ACHN (cell line): ENCODE results near the gene ALPP.
"Not testable (repeated sequence)": the region's sequence is repeated elsewhere in the genome, so short reads cannot be mapped to it uniquely, and the experiment has no call there.

Source experiments
- DNase-seq: peaks from one replicate; pipeline ENCODE4 v3.0.0-alpha.2; 2015
- in situ Hi-C: cut with HindIII; loops from 2 replicates; pipeline ENCODE4 v1.10.0; 2017; ENCODE audit warnings: low sequenced_read_pairs, low pct_ligation_motif_present, low pct_unique_long_range_greater_than_20kb

The ALPP gene

DNA sequence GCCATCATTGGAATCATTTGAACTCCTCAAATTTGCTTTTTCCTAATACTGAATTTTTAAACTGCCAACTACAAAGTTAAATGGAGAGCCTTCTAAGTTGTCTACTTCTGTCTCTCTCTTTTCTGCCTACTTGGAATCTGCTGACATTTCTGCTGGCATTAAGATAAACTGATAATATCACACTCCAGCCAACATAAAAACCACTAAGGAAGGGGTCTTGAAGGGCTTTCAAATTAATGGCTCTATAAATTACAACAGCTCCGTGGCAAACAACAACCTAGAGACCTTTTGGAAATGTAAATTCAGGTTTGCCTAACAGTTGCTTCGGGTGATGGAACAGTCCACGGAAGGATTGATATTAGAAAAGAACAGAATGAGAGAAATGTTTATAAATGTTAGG is 12.1 kb downstream of the ALPP start:
- in situ Hi-C loops = no loop called here
- DNase-seq = no peak

DNA sequence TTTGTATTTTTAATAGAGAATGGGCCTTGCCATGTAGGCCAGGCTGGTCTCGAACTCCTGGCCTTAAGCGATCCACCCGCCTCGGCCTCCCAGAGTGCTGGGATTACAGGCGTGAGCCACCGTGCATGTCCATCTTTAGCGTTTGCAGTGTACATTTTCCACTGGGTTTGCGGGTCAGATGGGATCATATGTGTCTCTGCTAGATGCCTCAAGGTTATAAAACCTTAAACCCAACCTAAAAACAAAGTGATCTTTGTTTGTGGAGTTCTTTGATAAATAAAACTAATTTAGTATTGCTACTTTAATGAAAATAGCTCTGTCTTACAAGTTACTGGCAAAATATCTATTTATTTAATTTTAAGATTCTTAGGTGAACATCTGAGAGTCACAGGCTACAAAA is 15.0 kb downstream of the ALPP start:
- no peak for DNase-seq
- in situ Hi-C loops = no loop called here

DNA sequence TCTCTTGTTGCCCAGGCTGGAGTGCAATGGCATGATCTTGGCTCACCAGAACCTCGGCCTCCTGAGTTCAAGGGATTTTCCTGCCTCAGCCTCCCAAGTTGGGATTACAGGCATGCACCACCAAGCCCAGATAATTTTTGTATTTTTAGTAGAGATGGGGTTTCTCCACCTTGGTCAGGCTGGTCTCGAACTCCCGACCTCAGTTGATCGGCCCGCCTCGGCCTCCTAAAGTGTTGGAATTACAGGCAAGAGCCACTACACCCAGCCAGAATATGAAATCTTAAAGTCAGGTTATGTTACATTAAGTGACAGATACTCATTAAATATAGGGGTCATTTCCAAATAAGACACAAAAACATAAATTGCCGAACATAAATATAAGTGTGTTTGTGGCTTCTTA is 15.9 kb downstream of the ALPP start:
- DNase-seq, in situ Hi-C loops: not testable (repeated sequence)

DNA sequence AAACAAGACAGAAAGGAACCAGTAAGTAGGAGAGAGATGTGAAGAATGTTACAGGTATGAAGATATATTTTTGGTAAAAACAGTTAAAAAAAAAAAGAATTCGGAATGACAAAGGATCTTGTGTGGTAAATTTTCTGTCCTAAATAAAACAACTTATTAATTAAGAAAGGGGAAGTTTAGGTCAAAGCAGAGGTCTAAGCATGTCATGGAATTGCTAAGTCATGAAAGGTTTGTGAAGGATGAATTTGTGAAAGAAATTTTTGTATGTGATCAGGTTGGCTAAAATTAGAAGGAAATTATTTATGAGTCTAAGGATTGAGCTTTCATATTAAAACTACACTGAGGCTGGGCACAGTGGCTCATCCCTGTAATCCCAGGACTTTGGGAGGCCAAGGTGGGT is 17.0 kb downstream of the ALPP start:
- in situ Hi-C loops = no loop called here

DNA sequence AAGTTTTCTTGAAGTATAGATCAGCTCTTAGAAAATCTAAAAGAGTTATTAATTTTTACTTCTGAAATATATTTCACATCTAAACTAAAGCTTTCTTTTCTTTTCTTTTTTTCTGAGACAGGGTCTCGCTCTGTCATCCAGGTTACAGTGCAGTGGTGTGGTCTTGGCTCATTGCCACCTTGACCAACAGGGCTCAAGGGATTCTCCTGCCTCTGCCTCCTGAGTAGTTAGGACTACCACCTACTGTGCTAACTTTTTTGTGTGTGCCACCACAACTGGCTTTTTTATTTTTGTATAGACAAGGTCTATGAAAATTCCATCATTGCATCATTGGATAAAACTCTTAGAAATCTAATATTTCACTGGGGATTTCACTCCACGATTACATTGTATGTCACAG is 18.1 kb downstream of the ALPP start:
- in situ Hi-C loops = no loop called here
- DNase-seq = no peak

More for the DNA sequence above, 17.0 kb downstream of the ALPP start:
- no peak for DNase-seq

DNA sequence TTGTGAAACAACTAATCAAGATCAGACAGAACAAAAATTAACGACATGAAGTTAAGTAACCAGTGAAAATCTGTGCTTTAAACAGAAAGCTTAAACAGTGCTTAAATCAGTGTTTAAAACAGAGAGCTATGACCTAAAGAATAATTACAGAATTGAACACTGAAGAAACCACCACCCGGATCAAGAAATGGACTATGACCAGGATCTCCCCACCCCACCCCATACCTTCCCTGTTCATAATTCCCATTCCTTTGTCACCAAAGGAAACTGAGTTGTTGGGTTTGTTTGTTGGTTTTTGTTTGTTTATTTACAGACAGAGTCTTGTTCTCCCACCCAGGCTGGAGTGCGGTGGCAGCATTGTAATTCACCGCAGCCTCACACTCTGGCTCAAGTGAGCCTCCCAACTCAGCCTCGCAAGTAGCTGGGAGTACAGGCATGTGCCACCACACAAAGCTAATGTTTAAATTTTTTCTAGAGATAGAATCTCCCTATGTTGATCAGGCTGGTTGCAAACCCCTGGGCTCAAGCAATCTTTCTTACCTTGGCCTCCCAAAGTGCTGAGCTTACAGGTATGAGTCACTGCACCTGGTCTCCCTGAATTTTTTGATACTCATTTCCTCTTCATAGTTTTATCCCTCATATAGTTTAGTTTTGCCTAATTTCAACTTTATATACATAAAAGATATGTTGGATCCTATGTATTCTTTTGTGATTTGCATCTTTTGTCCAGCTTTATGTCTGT is 19.9 kb downstream of the ALPP start:
- no peak for DNase-seq
- in situ Hi-C loops = no loop called here

DNA sequence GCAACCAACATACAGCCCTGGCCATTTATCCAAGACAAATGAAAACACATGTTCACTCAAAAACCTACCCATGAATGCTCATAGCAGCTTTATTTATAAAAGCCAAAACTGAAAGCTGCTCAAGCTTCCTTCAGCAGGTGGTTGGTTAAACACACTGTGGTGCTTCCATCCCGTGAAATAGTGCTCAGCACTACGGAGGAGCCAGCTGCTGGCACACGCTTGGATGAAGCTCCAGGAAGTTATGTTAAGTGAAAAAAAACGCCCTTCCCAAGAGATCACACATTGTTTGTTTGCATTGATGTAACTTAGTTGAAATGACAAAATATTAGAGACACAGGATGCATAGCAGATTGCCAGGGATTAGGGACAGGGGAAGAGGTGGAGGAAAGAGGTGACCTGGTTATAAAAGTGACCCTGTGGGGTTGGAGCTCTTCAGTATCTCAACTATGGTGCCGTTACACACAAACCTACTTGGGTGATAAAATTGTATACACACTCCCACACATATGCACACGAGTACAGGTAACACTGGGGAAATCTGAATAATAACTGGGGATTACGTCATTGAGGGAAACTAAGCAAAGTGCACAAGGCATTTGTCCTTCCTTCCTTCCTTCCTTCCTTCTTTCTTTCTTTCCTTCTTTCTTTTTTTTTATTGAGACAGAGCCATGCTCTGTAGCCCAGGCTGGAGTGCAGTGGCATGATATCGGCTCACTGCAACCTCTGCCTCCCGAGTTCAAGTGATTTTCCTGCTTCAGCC is 21.9 kb downstream of the ALPP start:
- DNase-seq = no peak
- in situ Hi-C loops = no loop called here

DNA sequence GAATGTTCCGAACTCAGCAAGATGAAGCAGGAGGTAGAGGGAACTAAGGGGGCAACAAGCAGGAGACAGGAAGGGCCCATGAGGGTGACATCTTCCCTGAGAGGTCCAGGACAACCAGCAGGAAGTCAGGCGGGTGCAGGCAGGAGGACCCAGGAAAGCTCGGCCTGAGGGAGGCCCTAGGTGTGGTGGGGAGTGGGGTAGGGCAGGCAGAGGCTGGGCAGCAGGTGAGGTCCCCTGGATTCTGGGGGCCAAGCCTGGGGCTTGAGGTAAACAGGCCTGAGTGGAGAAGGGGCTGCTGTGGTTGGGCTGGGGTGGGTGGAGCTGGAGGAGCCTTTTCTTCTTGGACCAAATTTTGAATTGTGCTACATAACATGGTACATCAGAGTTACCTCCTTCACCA is 24.0 kb downstream of the ALPP start:
- DNase-seq = no peak
- in situ Hi-C loops = no loop called here

DNA sequence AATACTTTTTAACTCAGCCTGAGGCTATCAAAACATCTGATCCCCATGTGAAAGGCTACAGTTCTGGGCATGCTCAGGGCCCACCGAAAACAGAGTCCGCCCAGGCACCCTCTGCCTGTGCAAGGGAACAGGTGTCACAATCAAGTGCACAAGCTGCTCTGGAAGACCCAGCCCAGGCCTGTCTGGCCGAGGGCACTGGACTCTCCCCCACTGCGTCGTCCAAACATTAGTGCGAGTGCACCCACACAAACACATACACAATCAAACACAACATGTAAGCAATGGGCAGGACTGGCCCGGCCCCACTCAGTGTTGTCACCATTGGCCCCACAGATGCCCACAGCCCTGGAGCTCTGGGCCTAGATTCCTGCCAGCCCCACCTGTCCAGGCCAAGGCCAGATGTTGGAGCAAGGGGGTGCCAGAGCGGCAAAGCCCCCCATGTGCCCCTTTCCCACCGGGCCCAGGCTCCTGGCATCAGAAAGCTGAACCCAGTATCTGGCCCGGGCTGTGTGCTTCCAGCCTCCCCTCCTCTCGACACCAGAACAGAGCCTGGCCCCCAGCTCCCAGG is 27.5 kb downstream of the ALPP start:
- in situ Hi-C loops = no loop called here
- DNase-seq = no peak

DNA sequence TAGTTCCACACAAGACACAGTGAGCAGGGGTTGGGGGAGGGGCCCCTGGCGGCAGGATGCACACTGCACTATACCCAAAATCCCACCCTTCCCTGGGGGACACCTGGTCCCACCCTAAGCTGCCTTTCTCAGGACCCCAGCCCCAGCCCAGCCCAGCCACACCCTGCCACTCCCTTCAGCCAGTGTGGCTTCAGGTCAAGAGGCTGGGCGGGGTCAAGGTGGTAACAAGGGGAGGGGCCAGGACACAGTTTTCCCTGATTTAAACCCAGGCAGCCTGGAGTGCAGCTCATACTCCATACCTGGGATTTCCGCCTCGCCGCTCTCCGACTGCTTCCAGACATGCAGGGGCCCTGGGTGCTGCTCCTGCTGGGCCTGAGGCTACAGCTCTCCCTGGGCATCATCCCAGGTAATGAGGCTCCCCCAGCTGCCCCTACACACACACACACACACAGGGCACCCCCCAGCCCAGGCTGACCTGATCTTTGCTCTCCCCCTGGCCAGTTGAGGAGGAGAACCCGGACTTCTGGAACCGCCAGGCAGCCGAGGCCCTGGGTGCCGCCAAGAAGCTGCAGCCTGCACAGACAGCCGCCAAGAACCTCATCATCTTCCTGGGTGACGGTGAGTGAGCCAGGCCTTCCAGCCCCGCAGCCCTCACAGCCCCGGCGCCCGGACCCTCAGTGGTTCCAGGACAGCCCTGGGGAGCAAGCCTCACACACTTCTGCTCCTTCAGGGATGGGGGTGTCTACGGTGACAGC is 28.2 kb downstream of the ALPP start, which contains the start of gene ALPG:
Gene ALPG (plus strand): TSS at position 289 of the 755 bp plus-strand sequence. CDS start 51 bp downstream, at position 340.
- in situ Hi-C loops = no loop called here
- DNase-seq = no peak

DNA sequence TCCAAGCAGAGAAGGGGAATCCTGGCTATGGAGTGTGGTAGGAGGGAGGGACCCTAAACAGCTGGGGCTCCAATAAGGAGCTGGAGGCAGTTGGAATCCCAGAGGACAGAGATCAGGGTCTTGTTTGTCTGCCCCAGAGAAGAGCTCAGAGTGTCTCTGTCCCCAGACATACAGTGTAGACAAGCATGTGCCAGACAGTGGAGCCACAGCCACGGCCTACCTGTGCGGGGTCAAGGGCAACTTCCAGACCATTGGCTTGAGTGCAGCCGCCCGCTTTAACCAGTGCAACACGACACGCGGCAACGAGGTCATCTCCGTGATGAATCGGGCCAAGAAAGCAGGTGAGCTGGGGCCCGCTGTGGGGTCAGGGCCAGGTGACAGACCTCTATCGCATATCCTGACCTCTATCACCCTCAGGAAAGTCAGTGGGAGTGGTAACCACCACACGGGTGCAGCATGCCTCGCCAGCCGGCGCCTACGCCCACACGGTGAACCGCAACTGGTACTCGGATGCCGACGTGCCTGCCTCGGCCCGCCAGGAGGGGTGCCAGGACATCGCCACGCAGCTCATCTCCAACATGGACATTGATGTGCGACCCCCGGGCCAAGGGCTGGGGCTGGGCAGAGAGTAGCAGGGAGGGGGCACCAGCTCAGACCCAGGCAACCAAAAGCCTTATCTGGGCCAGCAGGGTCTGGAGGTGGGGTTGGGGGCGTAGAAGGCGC is 29.0 kb downstream of the ALPP start:
- DNase-seq, in situ Hi-C loops: not testable (repeated sequence)

DNA sequence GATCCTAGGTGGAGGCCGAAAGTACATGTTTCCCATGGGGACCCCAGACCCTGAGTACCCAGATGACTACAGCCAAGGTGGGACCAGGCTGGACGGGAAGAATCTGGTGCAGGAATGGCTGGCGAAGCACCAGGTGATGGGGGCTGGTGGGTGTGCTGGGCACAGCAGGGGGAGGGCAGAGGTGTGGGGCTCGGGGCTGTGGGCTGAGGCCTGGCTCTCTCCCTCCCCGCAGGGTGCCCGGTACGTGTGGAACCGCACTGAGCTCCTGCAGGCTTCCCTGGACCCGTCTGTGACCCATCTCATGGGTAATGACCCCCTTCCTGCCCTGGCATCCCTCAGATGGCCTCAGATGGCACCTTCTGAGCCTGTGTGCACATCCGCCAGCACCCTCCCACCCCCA is 29.7 kb downstream of the ALPP start:
- in situ Hi-C loops, DNase-seq: not testable (repeated sequence)

DNA sequence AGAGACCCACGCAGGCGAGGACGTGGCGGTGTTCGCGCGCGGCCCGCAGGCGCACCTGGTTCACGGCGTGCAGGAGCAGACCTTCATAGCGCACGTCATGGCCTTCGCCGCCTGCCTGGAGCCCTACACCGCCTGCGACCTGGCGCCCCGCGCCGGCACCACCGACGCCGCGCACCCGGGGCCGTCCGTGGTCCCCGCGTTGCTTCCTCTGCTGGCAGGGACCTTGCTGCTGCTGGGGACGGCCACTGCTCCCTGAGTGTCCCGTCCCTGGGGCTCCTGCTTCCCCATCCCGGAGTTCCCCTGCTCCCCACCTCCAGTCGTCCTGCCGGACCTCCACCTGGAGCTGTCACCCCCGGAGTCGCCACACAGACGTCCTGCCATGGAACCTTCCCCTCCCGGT is 31.1 kb downstream of the ALPP start:
- DNase-seq, in situ Hi-C loops: not testable (repeated sequence)

DNA sequence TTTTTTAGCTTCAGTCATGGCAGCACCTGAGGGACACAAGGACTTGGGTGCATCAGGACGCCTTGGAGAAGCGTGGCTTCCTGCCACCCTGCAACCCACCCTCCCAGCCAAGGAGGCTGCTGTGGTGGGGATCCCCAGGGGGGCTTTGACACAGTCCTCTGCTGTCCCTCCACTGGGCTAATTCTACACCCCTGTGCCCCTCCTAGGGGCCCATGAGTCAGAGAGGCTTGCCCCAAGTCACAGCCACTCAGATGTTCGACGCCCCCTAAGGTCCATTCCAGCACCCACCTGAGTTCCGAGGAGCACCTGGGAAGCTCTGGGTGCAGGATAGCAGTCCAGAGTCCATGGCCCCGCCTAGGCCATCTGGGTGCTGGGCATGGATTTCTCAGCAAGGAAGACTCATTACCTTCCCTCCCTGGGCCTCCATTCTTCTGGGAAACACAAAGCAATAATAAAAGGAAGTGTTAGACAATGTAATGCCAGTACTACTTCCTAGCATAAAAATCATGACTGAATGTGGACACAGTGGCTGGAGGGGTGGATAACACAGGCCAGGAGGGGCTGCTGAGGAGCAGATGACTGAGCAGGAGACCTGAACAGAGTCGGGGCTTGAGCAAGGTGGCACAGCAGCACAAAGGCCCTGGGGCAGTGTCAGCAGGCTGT is 31.8 kb downstream of the ALPP start:
- no peak for DNase-seq
- in situ Hi-C loops = no loop called here

DNA sequence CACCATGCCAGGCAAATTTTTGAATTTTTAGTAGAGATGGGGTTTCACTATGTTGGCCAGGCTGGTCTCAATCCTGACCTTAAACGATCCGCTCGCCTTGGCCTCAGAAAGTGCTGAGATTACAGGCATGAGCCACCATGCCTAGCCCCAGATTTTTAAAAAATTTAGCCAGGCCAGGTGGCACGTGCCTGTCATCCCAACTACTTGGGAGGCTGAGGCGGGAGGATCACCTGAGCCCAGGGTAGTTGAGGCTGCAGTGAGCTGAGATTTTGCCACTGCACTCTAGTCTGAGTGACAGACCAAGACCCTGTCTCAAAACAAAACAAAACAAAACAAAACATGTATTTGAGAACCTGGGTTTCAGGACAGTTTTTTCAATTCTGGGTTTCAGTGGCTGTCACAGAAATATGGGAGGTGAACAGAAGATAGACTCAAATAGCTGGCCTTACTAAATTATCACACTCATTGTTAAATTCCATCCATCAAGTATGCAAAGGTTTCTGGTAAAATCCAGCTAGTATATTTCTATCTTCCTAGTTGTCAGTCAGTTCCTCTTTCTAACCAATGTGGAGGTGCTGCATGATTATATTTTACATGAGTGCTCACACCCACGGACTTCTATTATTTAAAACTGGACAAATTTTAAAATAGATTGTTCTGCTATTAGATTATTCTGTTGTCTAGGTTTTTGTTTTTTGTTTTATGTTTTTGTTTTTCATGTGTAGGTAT is 33.5 kb downstream of the ALPP start:
- DNase-seq = no peak
- in situ Hi-C loops = no loop called here

DNA sequence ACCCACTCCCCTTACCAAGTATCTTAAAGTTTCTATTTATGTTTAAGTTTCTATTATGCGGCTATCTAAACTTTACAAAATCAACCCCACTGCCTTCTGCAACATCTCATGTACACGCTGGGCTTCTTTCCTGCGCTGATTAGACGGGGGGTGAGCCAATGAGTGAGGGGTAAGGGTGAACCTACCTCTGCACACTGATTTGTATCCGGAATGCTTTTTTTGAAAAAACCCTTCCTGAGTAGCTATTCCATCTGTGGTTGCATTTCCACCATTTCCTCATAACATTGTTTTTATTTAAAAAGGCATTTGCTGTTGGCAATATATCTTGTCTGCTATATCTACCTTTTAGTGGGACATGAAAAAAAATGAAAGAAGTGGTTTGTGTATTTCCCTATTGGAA is 34.4 kb downstream of the ALPP start:
- in situ Hi-C loops = no loop called here

DNA sequence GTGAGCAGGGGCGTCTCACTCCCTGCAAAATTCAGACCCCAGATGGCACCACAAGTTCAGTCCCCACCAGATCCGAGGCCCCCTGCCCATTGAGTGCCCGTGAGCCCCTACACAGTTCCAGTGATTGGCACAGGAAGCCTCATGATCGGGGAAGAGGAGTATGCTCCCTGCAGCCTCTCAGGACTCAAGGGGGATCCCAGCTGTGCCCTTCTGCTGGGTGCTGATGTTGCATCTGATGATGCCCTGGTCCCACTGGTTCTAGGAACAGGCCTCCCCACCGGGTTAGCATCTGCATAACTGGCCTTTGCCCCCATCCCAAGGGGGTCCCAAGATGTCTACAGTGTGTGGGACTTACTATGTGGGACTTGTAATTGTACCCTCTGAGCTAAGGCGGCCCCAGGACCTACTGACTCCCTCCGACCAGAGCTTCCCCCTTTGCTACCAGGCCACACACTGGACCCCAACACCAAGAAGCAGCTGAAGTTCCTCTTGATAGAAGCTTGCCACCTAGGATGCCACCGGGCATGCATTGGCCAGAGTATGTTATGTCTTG is 36.7 kb downstream of the ALPP start:
- in situ Hi-C loops = no loop called here
- DNase-seq = no peak

More for the DNA sequence above, 34.4 kb downstream of the ALPP start:
- no peak for DNase-seq
